GM12892 (cell line): ENCODE data around the gene DSN1.

Source experiments
- POLR2A ChIP-seq: IDR thresholded peaks from 2 replicates; pipeline ENCODE4 v1.6.1; 2011; ENCODE audit warnings: low read depth, low read length, control low read depth
- POLR2AphosphoS5 ChIP-seq: IDR thresholded peaks from 2 replicates; pipeline ENCODE4 v1.6.1; 2011; ENCODE audit warnings: low read depth, low read length, control low read depth

DNA sequence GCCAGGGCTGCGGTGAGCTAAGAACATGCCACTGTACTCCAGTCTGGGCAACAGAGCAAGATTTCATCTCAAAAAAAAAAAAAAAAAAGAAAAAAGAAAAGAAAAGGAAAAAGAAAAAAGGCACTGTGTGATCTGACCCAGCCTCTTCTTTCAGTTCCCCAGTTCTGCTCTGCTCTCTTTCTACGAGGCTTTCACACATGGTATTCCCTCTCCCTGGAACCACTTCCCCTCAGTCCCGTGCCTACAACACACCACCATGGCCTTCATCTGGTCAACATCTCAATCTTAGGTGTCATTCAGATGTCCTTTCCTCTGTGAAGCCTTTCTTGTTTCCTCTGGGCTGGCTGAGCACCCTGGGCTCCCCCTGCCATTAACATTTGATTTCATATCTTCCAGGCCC is 2.3 kb upstream of the DSN1 start:
- no peak for TF ChIP-seq POLR2AphosphoS5
- TF ChIP-seq POLR2A, result no peak
